Body of pancreas (tissue), 4 donors: Measurements from ENCODE around the gene IGFALS. TPM values are rescaled to one million over a fixed set of nuclear protein-coding genes. Genes with fewer than 3 reads are reported as not detected.

Experiments used
- ATAC-seq: fragments of 150-250 bp; one replicate; pipeline ENCODE4 v1.9.1; 2016
- DNase-seq, 4 donors: peaks; one replicate each; pipeline ENCODE4 v3.0.0-alpha.2; 2019
- H3K27ac ChIP-seq, 4 donors: fragments of 200-600 bp; sonication (generic); 1 replicate in 3 of 4; 2 replicates in 1 of 4; pipeline versions ENCODE4 v1.5.1 to v1.6.1; 2016 to 2019; ENCODE audit warnings: mild to moderate bottlenecking in 1 of 4, mixed read lengths in 1 of 4, moderate library complexity in 1 of 4
- H3K27me3 ChIP-seq, 2 donors: fragments of 200-600 bp; sonication (generic); one replicate each; pipeline ENCODE4 v1.6.0; 2016; ENCODE audit warnings: mild to moderate bottlenecking in 1 of 2
- H3K36me3 ChIP-seq, 2 donors: fragments of 200-600 bp; sonication (generic); replicated peaks in 1 of 2; 2 replicates each; pipeline ENCODE4 v1.5.1; 2016; ENCODE audit warnings: low read depth in 2 of 2; ENCODE audit not compliant: insufficient read depth in 1 of 2
- H3K4me1 ChIP-seq: fragments of 200-600 bp; sonication (generic); one replicate; pipeline ENCODE4 v1.6.0; 2016
- H3K4me3 ChIP-seq, 2 donors: fragments of 200-600 bp; sonication (generic); 1 replicate in 1 of 2; 2 replicates in 1 of 2; pipeline ENCODE4 v1.5.1; 2016 to 2019
- H3K9me3 ChIP-seq, 3 donors: fragments of 200-600 bp; sonication (generic); 1 replicate in 2 of 3; 2 replicates in 1 of 3; pipeline ENCODE4 v1.5.1; 2016
- CTCF ChIP-seq, 7 experiments: fragments of 450-650 bp in 4 of 7; fragments of 200-600 bp in 3 of 7; sonication (generic) in 3 of 7; IDR thresholded peaks; one replicate each; pipeline ENCODE4 v1.5.1; 2016 to 2019; ENCODE audit warnings: antibody characterized with exemption in 7 of 7
- POLR2A ChIP-seq, 3 donors: fragments of 450-650 bp; IDR thresholded peaks; one replicate each; pipeline ENCODE4 v1.6.1; 2016; ENCODE audit warnings: antibody characterized with exemption in 3 of 3, mild to moderate bottlenecking in 2 of 3
- WGBS, 2 donors: methylation state at CpG; one replicate each; pipeline ENCODE4 v1.1.5; 2017; 5-methylcytosine and 5-hydroxymethylcytosine counted together
- intact Hi-C: fragments of 100-400 bp; cut with DNase I; formaldehyde crosslinking; loops from one replicate; pipeline ENCODE4 v1.15.1; 2023
- total RNA-seq, 2 donors: library from RNA; depleted of rRNA; stranded (reverse); fragments of >200 nt; gene quantifications; one replicate each; pipeline ENCODE4 v1.1.0, GENCODE V29; 2016

Gene IGFALS
- total RNA-seq, 2 donors from 2014 or later: 5.2 to 9.2 TPM

DNA sequence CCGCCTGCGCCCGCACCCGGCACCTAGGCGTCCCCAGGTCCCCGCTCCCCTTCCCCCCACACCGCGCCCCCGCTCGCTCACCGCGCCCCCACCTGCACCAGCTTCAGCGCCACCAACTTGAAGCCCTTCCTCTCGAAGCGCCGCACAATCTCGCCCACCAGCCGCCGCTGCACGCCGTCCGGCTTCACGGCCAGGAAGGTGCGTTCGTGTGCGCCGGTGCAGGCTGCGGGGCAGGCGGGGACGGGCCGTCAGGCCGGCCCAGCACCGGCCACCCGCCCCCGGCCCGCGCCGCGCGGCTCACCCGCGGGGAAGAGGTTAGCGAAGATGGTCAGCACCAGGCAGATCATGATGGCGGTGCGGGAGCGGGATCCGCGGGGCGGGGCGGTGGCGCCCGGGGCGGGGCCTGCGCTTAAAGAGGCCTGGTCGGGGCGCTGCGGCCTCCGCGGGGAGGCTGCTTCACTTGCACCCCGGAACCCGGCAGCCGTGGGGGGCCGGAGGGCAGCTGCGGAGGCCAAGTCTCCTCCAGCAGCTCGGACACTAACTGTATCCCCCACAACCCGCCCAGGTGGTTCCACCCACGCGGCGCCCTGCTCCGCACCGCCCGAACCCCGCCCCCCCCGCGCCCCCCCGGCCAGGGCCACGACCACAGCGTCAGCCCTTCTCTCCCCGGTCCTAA lies 22.2 kb downstream of the IGFALS start, which contains the start of gene NME3:
Gene NME3, minus strand, starts transcription at position 356 of the 676 bp plus-strand sequence. Its CDS starts 9 bp downstream, at position 347.
- H3K27ac ChIP-seq: peak within 1 kb of the TSS; percentile 81 to 96 (median 94)
- TF ChIP-seq CTCF (IDR thresholded peaks at IDR 0.05) (no peak), POLR2A (IDR thresholded peaks at IDR 0.05) (peak in 1 of 3 donors; percentile 25)
- DNase-seq (peak; percentile 74 to 79 (median 78)), ATAC-seq (peak; percentile 45)
- peaks cover 3 to 4% of the 10 kb centered on the region in 2 donors for H3K36me3 ChIP-seq
- peak within 1 kb of the TSS; percentile 77 to 95 for H3K4me3 ChIP-seq
- WGBS, 2 donors: 0% methylated on average over 7 to 74 of the region's 79 CpGs
- intact Hi-C loops: no loop called here
- no peaks in the 10 kb centered on the region for H3K27me3 ChIP-seq
- H3K9me3 ChIP-seq: no peaks in the 10 kb centered on the region
- H3K4me1 ChIP-seq: peaks cover 48% of the 10 kb centered on the region

DNA sequence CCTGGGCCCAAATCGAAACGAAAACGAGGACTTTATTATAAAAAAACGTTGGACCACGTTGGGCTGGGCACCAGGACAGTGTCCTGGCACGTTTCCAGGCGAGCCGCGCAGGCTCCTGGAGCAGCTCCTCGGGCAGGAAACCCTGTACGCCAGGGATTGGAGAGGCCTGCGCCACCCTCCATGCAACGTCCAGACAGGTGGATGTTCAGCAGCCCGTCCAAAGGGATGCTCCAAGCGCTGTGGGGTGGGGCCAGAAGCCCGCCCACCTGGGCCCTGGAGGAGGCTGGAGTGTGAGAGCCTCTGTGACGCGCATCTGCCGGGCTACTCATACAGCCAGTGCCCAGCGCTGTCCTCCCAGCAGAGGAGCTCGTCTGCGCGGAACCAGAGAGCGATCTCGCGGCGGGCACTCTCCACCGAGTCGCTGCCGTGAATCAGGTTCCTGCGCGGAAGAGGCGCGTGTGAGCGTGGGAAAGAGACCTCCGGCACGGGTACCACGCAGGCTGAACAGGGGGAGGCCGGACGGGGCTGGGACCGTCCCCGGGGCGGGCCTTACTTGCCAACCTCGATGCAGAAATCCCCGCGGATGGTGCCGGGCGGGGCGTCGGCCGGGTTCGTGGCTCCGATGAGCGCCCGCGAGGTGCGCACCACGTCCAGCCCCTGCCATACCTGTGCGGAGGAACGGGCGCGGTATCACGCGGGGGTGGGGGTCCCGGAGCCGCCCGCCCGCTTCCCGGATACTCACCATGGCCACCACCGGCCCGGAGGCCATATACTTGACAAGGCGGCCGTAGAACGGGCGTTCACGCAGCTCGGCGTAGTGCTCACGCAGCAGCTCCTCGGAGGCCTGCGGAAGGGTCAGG lies 22.9 kb downstream of the IGFALS start:
- no peaks in the 10 kb centered on the region for H3K27me3 ChIP-seq
- H3K36me3 ChIP-seq: peaks cover 9 to 10% of the 10 kb centered on the region in 2 donors
- peak overlapping the region; percentile 77 to 95 for H3K4me3 ChIP-seq
- peaks cover 48% of the 10 kb centered on the region for H3K4me1 ChIP-seq
- peak; percentile 43 for ATAC-seq
- intact Hi-C loops: no loop called here
- H3K9me3 ChIP-seq: no peaks in the 10 kb centered on the region
- WGBS, 2 donors: 0 to 3% methylated on average over 1 to 81 of the region's 81 CpGs
- peak overlapping the region; percentile 61 to 96 (median 86) for H3K27ac ChIP-seq
- TF ChIP-seq CTCF (IDR thresholded peaks at IDR 0.05) (peak in 1 of 7 experiments; percentile 20), POLR2A (IDR thresholded peaks at IDR 0.05) (peak; percentile 18 to 54 (median 46))
- peak; percentile 83 to 89 (median 84) for DNase-seq

DNA sequence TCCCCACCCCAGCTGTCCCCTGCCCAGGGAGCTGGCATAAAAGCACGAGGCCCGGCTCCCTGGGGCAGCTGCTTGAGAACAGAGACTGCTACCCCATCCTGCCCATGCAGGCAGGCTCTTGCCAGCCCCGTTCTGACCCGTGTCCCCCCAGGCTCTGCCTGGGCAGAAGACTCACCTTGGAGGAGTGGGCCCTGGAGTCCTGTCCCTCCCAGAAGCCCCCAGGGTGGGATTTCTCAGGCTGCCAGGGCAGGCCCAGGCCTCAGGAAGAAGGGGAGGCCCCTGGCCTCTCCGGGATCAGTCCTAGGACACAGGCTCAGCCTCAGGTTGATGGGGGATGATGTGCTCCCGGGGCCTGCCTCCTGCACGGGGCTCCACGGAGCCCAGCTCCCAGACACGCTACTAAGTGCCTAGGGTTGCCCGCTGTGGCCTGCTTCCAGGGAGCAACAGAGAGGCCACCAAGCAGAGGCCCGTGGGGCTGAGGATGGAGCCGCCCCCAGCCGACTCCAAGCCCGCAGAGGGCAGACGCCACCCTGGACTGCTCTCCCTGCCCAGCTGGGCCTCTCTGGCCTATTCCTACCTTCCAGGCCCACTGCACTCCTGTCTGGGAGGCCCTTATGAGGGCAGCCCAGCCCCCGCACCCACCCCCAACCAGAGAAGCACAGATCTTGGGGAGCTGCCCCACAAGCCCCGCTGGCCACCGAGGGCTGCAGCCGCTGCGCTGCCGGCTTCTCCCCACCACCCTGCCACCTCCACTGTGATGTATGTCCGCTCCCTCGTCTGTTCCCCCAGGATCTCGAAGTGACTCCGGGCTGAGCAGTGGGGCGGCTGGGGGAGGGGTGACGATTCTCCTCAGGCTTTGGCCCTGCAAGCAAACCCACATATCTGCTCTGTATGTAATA lies 23.9 kb downstream of the IGFALS start:
- intact Hi-C loops: no loop called here
- Histone ChIP-seq H3K27ac (peak overlapping the region; percentile 61 to 96 (median 86)), H3K4me3 (no peak overlapping the region), H3K4me1 (peaks cover 41% of the 10 kb centered on the region), H3K9me3 (no peaks in the 10 kb centered on the region), H3K27me3 (no peaks in the 10 kb centered on the region), H3K36me3 (peaks cover 9 to 16% of the 10 kb centered on the region in 2 donors)
- ATAC-seq: no peak
- WGBS, 2 donors: 76 to 98% methylated on average over 8 to 26 of the region's 27 CpGs
- no peak for TF ChIP-seq POLR2A (IDR thresholded peaks at IDR 0.05)
- TF ChIP-seq CTCF (IDR thresholded peaks at IDR 0.05): no peak
- peak in 1 of 4 donors; percentile 19 for DNase-seq

- Histone ChIP-seq H3K36me3 (peaks cover 9 to 22% of the 10 kb centered on the region in 2 donors), H3K27ac (peak overlapping the region in 1 of 4 donors; percentile 12), H3K4me3 (no peak overlapping the region), H3K9me3 (no peaks in the 10 kb centered on the region), H3K27me3 (no peaks in the 10 kb centered on the region), H3K4me1 (peaks cover 33% of the 10 kb centered on the region)
- DNase-seq (peak in 1 of 4 donors; percentile 28), ATAC-seq (no peak)
- 88% methylated on average over 26 of the region's 26 CpGs; no CpG with 5 or more reads in 1 of the 2 donors for WGBS, 2 donors
- TF ChIP-seq POLR2A (IDR thresholded peaks at IDR 0.05) (no peak), CTCF (IDR thresholded peaks at IDR 0.05) (no peak)
- intact Hi-C loops: no loop called here
These were observed 24.6 kb downstream of the IGFALS start for GRCh38 chr16:1768767-1769401.
